Natural killer cell (primary cell): Measurements from ENCODE around the gene NOS1AP. TPM values are rescaled to one million over a fixed set of nuclear protein-coding genes. Genes with fewer than 3 reads are reported as not detected.

Experiments used
- ATAC-seq, 3 donors: fragments of 150-1000 bp in 2 of 3; fragments of 200-7000 bp in 1 of 3; cut with Tn5 transposase; 1 replicate in 1 of 3; 2 replicates in 2 of 3; pipeline ENCODE4 v1.10.0; 2021; ENCODE audit warnings: mild to moderate bottlenecking in 2 of 3, moderate library complexity in 2 of 3
- DNase-seq, 2 donors: peaks; one replicate each; pipeline versions ENCODE4 v3.0.0 to v3.0.0-alpha.2; 2013 to 2021; ENCODE audit warnings: mixed read lengths in 1 of 2
- H3K27ac ChIP-seq: one replicate; pipeline ENCODE4 v1.5.1; 2013; ENCODE audit warnings: mild to moderate bottlenecking, low read length
- H3K27me3 ChIP-seq: one replicate; pipeline ENCODE4 v1.6.1; 2013; ENCODE audit warnings: low read length; ENCODE audit not compliant: control insufficient read depth, insufficient read depth
- H3K36me3 ChIP-seq: one replicate; pipeline ENCODE4 v1.6.1; 2013; ENCODE audit warnings: low read length; ENCODE audit not compliant: control insufficient read depth, insufficient read depth
- H3K4me1 ChIP-seq: one replicate; pipeline ENCODE4 v1.6.1; 2013; ENCODE audit warnings: low read length; ENCODE audit not compliant: control insufficient read depth, insufficient read depth
- H3K4me3 ChIP-seq: one replicate; pipeline ENCODE4 v1.5.1; 2013; ENCODE audit warnings: low read length
- H3K9me3 ChIP-seq: one replicate; pipeline ENCODE4 v1.6.1; 2013; ENCODE audit warnings: low read length; ENCODE audit not compliant: control insufficient read depth, insufficient read depth
- H3K27ac Mint-ChIP-seq, 2 donors: one replicate each; pipeline ENCODE4 v1.8.0; 2022; ENCODE audit warnings: mild to moderate bottlenecking in 2 of 2, mixed read lengths in 2 of 2, moderate library complexity in 1 of 2
- H3K27me3 Mint-ChIP-seq, 2 donors: one replicate each; pipeline ENCODE4 v1.8.0; 2022; ENCODE audit warnings: low read depth in 2 of 2, mixed read lengths in 2 of 2
- H3K36me3 Mint-ChIP-seq: one replicate; pipeline ENCODE4 v1.8.0; 2022; ENCODE audit warnings: mixed read lengths
- H3K4me1 Mint-ChIP-seq, 2 donors: one replicate each; pipeline ENCODE4 v1.8.0; 2022; ENCODE audit warnings: mixed read lengths in 2 of 2
- H3K4me3 Mint-ChIP-seq: one replicate; pipeline ENCODE4 v1.8.0; 2022; ENCODE audit warnings: mild to moderate bottlenecking, moderate library complexity, mixed read lengths
- H3K9me3 Mint-ChIP-seq, 2 donors: one replicate each; pipeline ENCODE4 v1.8.0; 2022; ENCODE audit warnings: mixed read lengths in 2 of 2
- WGBS: methylation state at CpG from one replicate; pipeline ENCODE4 v1.1.7; 2013; ENCODE audit warnings: missing lambda C conversion rate; ENCODE audit not compliant: insufficient coverage; 5-methylcytosine and 5-hydroxymethylcytosine counted together
- intact Hi-C: fragments of 100-400 bp; cut with micrococcal nuclease; formaldehyde crosslinking; loops from one replicate; pipeline ENCODE4 v1.14.2; 2022
- total RNA-seq, 4 donors: library from RNA; stranded (reverse); fragments of 120-200 nt in 1 of 4; gene quantifications; one replicate each; pipeline versions ENCODE4 v1.2.3 to v1.2.4, GENCODE V29; 2013 to 2022
- TF ChIP-seq, protein P1 (sequence below): fragments of 200-600 bp; IDR thresholded peaks from one replicate; pipeline ENCODE4 v1.8.0; 2022; ENCODE audit warnings: antibody characterized with exemption

Gene NOS1AP
- total RNA-seq, 3 donors from 2014 or later (not counting 1 experiment from before 2014, with no cell fraction given), result 0.09 to 0.20 TPM; not detected in 1

DNA sequence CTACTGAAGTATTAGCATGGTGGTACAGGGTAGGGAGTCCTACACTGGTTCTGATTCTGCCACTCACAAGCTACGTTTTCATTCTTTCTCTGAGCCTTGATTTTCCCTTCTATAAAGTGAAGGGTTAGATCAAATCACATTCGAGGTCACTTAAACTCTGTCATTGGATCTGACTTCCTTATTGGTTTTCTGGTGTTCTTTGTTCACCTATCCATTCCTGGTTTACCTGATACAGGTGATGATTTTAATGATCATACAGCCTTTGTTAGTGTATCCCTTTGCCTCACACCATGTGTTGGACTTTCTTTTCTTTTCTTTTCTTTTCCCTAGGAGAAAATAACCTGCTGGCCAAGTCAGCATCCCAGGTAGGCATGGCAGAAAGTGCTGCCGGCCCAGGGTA, 74.8 kb downstream of the NOS1AP start:
- Mint-ChIP-seq H3K36me3 (no peaks in the 10 kb centered on the region), H3K9me3 (no peaks in the 10 kb centered on the region), H3K27ac (no peak overlapping the region), H3K4me3 (no peak overlapping the region), H3K27me3 (peaks cover 19 to 25% of the 10 kb centered on the region in 2 donors), H3K4me1 (peaks cover 0 to 3% of the 10 kb centered on the region in 2 donors)
- H3K27ac ChIP-seq, result no peak overlapping the region
- no peak for DNase-seq
- TF ChIP-seq, protein P1, sequence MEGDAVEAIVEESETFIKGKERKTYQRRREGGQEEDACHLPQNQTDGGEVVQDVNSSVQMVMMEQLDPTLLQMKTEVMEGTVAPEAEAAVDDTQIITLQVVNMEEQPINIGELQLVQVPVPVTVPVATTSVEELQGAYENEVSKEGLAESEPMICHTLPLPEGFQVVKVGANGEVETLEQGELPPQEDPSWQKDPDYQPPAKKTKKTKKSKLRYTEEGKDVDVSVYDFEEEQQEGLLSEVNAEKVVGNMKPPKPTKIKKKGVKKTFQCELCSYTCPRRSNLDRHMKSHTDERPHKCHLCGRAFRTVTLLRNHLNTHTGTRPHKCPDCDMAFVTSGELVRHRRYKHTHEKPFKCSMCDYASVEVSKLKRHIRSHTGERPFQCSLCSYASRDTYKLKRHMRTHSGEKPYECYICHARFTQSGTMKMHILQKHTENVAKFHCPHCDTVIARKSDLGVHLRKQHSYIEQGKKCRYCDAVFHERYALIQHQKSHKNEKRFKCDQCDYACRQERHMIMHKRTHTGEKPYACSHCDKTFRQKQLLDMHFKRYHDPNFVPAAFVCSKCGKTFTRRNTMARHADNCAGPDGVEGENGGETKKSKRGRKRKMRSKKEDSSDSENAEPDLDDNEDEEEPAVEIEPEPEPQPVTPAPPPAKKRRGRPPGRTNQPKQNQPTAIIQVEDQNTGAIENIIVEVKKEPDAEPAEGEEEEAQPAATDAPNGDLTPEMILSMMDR, result no peak
- peaks cover 12% of the 10 kb centered on the region for H3K4me1 ChIP-seq
- ATAC-seq, result no peak
- WGBS, result 58% methylated on average over 3 of the region's 3 CpGs
- H3K36me3 ChIP-seq, result no peaks in the 10 kb centered on the region
- peaks cover 7% of the 10 kb centered on the region for H3K27me3 ChIP-seq
- H3K9me3 ChIP-seq, result no peaks in the 10 kb centered on the region
- intact Hi-C loops, result no loop called here
- H3K4me3 ChIP-seq, result no peak overlapping the region

DNA sequence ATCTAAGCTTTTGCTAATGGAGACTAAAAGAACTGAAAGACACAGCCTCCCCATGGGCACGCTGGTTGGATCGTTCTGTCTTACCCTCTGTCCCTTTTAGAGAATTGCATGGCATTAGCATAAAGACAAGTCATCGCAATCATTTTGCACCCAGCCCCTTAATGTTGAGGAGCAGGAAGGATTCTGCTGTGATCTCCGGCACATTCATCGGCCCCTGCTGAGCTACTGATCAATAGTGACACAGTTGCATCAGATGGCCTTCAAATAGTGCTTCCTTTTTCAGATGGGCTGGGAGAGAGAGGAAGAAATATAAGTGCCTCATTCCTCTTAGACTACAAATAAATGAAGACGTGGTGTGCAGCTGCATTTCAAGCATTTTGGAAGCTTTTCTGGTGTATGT, 75.4 kb downstream of the NOS1AP start:
- Histone ChIP-seq H3K4me1 (peaks cover 14% of the 10 kb centered on the region), H3K9me3 (no peaks in the 10 kb centered on the region), H3K4me3 (no peak overlapping the region), H3K36me3 (no peaks in the 10 kb centered on the region), H3K27me3 (peaks cover 7% of the 10 kb centered on the region), H3K27ac (no peak overlapping the region)
- WGBS, result 92% methylated on average over 6 of the region's 6 CpGs
- ATAC-seq (no peak), DNase-seq (no peak)
- Mint-ChIP-seq H3K4me1 (peaks cover 0 to 5% of the 10 kb centered on the region in 2 donors), H3K4me3 (no peak overlapping the region), H3K9me3 (no peaks in the 10 kb centered on the region), H3K27me3 (peaks cover 19 to 24% of the 10 kb centered on the region in 2 donors), H3K36me3 (no peaks in the 10 kb centered on the region), H3K27ac (no peak overlapping the region)
- intact Hi-C loops, result no loop called here
- TF ChIP-seq, protein P1, result no peak

GRCh38 chr1:162145280-162145965, 75.9 kb downstream of the NOS1AP start:
- H3K4me1 ChIP-seq, result peaks cover 14% of the 10 kb centered on the region
- 80% methylated on average over 9 of the region's 11 CpGs for WGBS
- no peak for DNase-seq
- H3K27me3 ChIP-seq, result peaks cover 7% of the 10 kb centered on the region
- TF ChIP-seq, protein P1, result no peak
- no peak overlapping the region for H3K4me3 Mint-ChIP-seq
- H3K4me1 Mint-ChIP-seq, result peaks cover 0 to 5% of the 10 kb centered on the region in 2 donors
- H3K9me3 ChIP-seq, result no peaks in the 10 kb centered on the region
- no peak for ATAC-seq
- H3K9me3 Mint-ChIP-seq, result no peaks in the 10 kb centered on the region
- no peaks in the 10 kb centered on the region for H3K36me3 ChIP-seq
- H3K27ac ChIP-seq, result no peak overlapping the region
- intact Hi-C loops, result no loop called here
- peaks cover 19 to 24% of the 10 kb centered on the region in 2 donors for H3K27me3 Mint-ChIP-seq
- H3K36me3 Mint-ChIP-seq, result no peaks in the 10 kb centered on the region
- no peak overlapping the region for H3K4me3 ChIP-seq
- no peak overlapping the region for H3K27ac Mint-ChIP-seq
